IMR-90 (cell line): ENCODE measurements around the gene GJA5. TPM values are rescaled to one million over a fixed set of nuclear protein-coding genes. Genes with fewer than 3 reads are reported as not detected.

Source experiments
- ATAC-seq: fragments of 200-7000 bp; cut with Tn5 transposase; 2 replicates; pipeline ENCODE4 v1.9.1; 2020; ENCODE audit warnings: low read depth, mild to moderate bottlenecking, moderate library complexity
- BruUV-seq: library from RNA; stranded (reverse); fragments of 400-500 nt; replicated peaks from 2 replicates; lab custom pipeline; 2021; lab: Mats Ljungman, UMichigan
- CTCF ChIA-PET: fragments of 300-600 bp; formaldehyde crosslinking; extraction: SDS; loops from one replicate; lab custom pipeline; 2021; ENCODE audit warnings: antibody characterized with exemption; lab: Yijun Ruan, JAX
- POLR2A ChIA-PET: fragments of 300-600 bp; sonication (Branson Sonifier 250); formaldehyde crosslinking; loops from one replicate; lab custom pipeline; 2022; ENCODE audit warnings: antibody characterized with exemption; ENCODE audit not compliant: unreplicated experiment; lab: Charles Lee
- DNase-seq: peaks from one replicate; pipeline ENCODE4 v3.0.0; 2013
- H2AFZ ChIP-seq: replicated peaks from 2 replicates; pipeline ENCODE3; 2013; ENCODE audit warnings: low read length, mild to moderate bottlenecking; ENCODE audit not compliant: poor library complexity
- H2AK5ac ChIP-seq: 2 replicates; pipeline ENCODE4 v1.6.1; 2013; ENCODE audit warnings: low read depth, low read length, inconsistent platforms
- H2AK9ac ChIP-seq: replicated peaks from 2 replicates; pipeline ENCODE3; 2013; ENCODE audit warnings: mild to moderate bottlenecking, low read depth, low read length, moderate library complexity; ENCODE audit not compliant: poor library complexity
- H2BK120ac ChIP-seq: 2 replicates; pipeline ENCODE4 v1.6.1; 2013; ENCODE audit warnings: low read depth, low read length, inconsistent platforms
- H2BK15ac ChIP-seq: 3 replicates; pipeline ENCODE4 v1.6.1; 2013; ENCODE audit warnings: low read depth, low read length, inconsistent platforms
- H2BK20ac ChIP-seq: 2 replicates; pipeline ENCODE4 v1.6.1; 2013; ENCODE audit warnings: low read depth, mild to moderate bottlenecking, inconsistent platforms, low read length, moderate library complexity
- H2BK5ac ChIP-seq: 2 replicates; pipeline ENCODE4 v1.6.1; 2013; ENCODE audit warnings: mild to moderate bottlenecking, low read depth, low read length, inconsistent platforms; ENCODE audit not compliant: poor library complexity, severe bottlenecking
- H3K14ac ChIP-seq: replicated peaks from 2 replicates; pipeline ENCODE4 v1.6.1; 2013; ENCODE audit warnings: low read depth, low read length, inconsistent platforms
- H3K18ac ChIP-seq: 2 replicates; pipeline ENCODE4 v1.6.1; 2013; ENCODE audit warnings: low read depth, low read length, control low read depth
- H3K23ac ChIP-seq: 2 replicates; pipeline ENCODE4 v1.6.1; 2013; ENCODE audit warnings: low read depth, low read length, inconsistent platforms
- H3K27ac ChIP-seq: 2 replicates; pipeline ENCODE4 v1.5.1; 2013; ENCODE audit warnings: mild to moderate bottlenecking, control low read depth, low read length; ENCODE audit not compliant: insufficient read depth
- H3K27me3 ChIP-seq: 2 replicates; pipeline ENCODE4 v1.6.1; 2013; ENCODE audit warnings: low read length; ENCODE audit not compliant: control insufficient read depth, insufficient read depth
- H3K36me3 ChIP-seq: 2 replicates; pipeline ENCODE4 v1.6.1; 2013; ENCODE audit warnings: low read length, mixed read lengths; ENCODE audit not compliant: control insufficient read depth, insufficient read depth
- H3K4ac ChIP-seq: 2 replicates; pipeline ENCODE4 v1.6.1; 2013; ENCODE audit warnings: low read depth, low read length, inconsistent platforms
- H3K4me1 ChIP-seq: 2 replicates; pipeline ENCODE4 v1.6.1; 2013; ENCODE audit warnings: low read length, mixed read lengths; ENCODE audit not compliant: control insufficient read depth, insufficient read depth
- H3K4me2 ChIP-seq: 2 replicates; pipeline ENCODE4 v1.6.1; 2013; ENCODE audit warnings: low read depth, mild to moderate bottlenecking, control low read depth, low read length, moderate library complexity
- H3K4me3 ChIP-seq: 2 replicates; pipeline ENCODE4 v1.5.1; 2013; ENCODE audit warnings: low read depth, mild to moderate bottlenecking, control low read depth, low read length, moderate library complexity; ENCODE audit not compliant: insufficient read depth
- H3K56ac ChIP-seq: 2 replicates; pipeline ENCODE4 v1.6.1; 2013; ENCODE audit warnings: low read length, inconsistent platforms; ENCODE audit not compliant: insufficient read depth; ENCODE audit errors: extremely low read depth
- H3K79me1 ChIP-seq, 2 experiments: 2 replicates each; pipeline ENCODE4 v1.6.1; 2013; ENCODE audit warnings: low read length in 2 of 2, inconsistent platforms in 1 of 2, low read depth in 1 of 2
- H3K9ac ChIP-seq: 2 replicates; pipeline ENCODE4 v1.6.1; 2013; ENCODE audit warnings: low read depth, low read length, control low read depth
- H3K9me1 ChIP-seq: 2 replicates; pipeline ENCODE4 v1.6.1; 2013; ENCODE audit warnings: low read length, inconsistent platforms; ENCODE audit not compliant: insufficient read depth
- H3K9me3 ChIP-seq: 2 replicates; pipeline ENCODE4 v1.6.1; 2013; ENCODE audit warnings: low read length; ENCODE audit not compliant: control insufficient read depth, insufficient read depth
- H4K20me1 ChIP-seq: 2 replicates; pipeline ENCODE4 v1.6.1; 2013; ENCODE audit warnings: low read length, inconsistent platforms; ENCODE audit not compliant: insufficient read depth
- H4K5ac ChIP-seq: 2 replicates; pipeline ENCODE4 v1.6.1; 2013; ENCODE audit warnings: mild to moderate bottlenecking, low read depth, low read length, control low read depth
- H4K8ac ChIP-seq, 2 experiments: 2 replicates each; pipeline ENCODE4 v1.6.1; 2013; ENCODE audit warnings: low read depth in 2 of 2, low read length in 2 of 2, control low read depth in 1 of 2, inconsistent platforms in 1 of 2
- H4K91ac ChIP-seq: 2 replicates; pipeline ENCODE4 v1.6.1; 2013; ENCODE audit warnings: low read depth, low read length, inconsistent platforms; ENCODE audit not compliant: insufficient read depth
- CEBPB ChIP-seq: IDR thresholded peaks from 2 replicates; pipeline ENCODE4 v1.6.1; 2012; ENCODE audit warnings: low read depth, low read length, improper control_type of control experiment
- FOS ChIP-seq: fragments of 150-350 bp; IDR thresholded peaks from 2 replicates; pipeline ENCODE4 v1.6.1; 2016; ENCODE audit warnings: low read depth, low read length
- MAFK ChIP-seq: IDR thresholded peaks from 2 replicates; pipeline ENCODE4 v1.6.1; 2012; ENCODE audit warnings: low read depth, low read length, improper control_type of control experiment
- MAZ ChIP-seq: IDR thresholded peaks from 2 replicates; pipeline ENCODE4 v1.6.1; 2012; ENCODE audit warnings: low read depth, mild to moderate bottlenecking, low read length, improper control_type of control experiment, moderate library complexity, borderline replicate concordance
- NFE2L2 ChIP-seq: fragments of 150-350 bp; IDR thresholded peaks from 2 replicates; pipeline ENCODE4 v1.6.1; 2016; ENCODE audit warnings: low read depth, mild to moderate bottlenecking, low read length
- RAD21 ChIP-seq: IDR thresholded peaks from 2 replicates; pipeline ENCODE4 v1.6.1; 2012; ENCODE audit warnings: low read length, improper control_type of control experiment
- RCOR1 ChIP-seq: IDR thresholded peaks from 2 replicates; pipeline ENCODE4 v1.6.1; 2012; ENCODE audit warnings: mild to moderate bottlenecking, low read length, improper control_type of control experiment; ENCODE audit not compliant: insufficient replicate concordance
- RFX5 ChIP-seq: IDR thresholded peaks from 2 replicates; pipeline ENCODE4 v1.8.0; 2012; ENCODE audit warnings: low read depth, mild to moderate bottlenecking, low read length, moderate library complexity
- USF2 ChIP-seq: fragments of 150-350 bp; IDR thresholded peaks from 2 replicates; pipeline ENCODE4 v1.6.1; 2017; ENCODE audit warnings: mild to moderate bottlenecking, antibody characterized with exemption, low read length, low read depth
- WGBS, 2 experiments: methylation state at CpG; one replicate each; pipeline versions ENCODE4 v1.1.5 to v1.1.7; 2013; ENCODE audit warnings: missing lambda C conversion rate in 2 of 2; ENCODE audit not compliant: insufficient read length in 1 of 2; ENCODE audit errors: extremely low coverage in 2 of 2; 5-methylcytosine and 5-hydroxymethylcytosine counted together
- dilution Hi-C: fragments of 300-500 bp; cut with HindIII; formaldehyde crosslinking; loops from one replicate; pipeline ENCODE4 v1.14.3; 2018; ENCODE audit warnings: low sequenced_read_pairs; ENCODE audit not compliant: unreplicated experiment
- in situ Hi-C: fragments of 300-500 bp; cut with MboI; formaldehyde crosslinking; loops from 3 replicates; pipeline ENCODE4 v1.14.3; 2019; ENCODE audit warnings: low sequenced_read_pairs, inconsistent platforms, mixed read lengths
- intact Hi-C: fragments of 100-400 bp; cut with micrococcal nuclease; formaldehyde crosslinking; loops from 2 replicates; pipeline ENCODE4 v1.10.0; 2022
- polyA plus RNA-seq, 3 experiments: library from polyadenylated mRNA; depleted of rRNA; stranded (reverse); fragments of >200 nt; gene quantifications; 2 replicates each; pipeline ENCODE4 v1.2.3, GENCODE V29; 2012; ENCODE audit warnings: low replicate concordance in 1 of 3
- total RNA-seq: library from RNA; depleted of rRNA; stranded (reverse); fragments of >200 nt; gene quantifications from 2 replicates; pipeline ENCODE4 v1.2.3, GENCODE V29; 2012

Gene GJA5
- total and polyA plus RNA-seq, 2 of the 4 experiments (the other 2 are of a cell fraction), result not detected

- no peak overlapping the region for H2AFZ ChIP-seq
- H4K8ac ChIP-seq, result no peak overlapping the region
- H4K5ac ChIP-seq, result no peak overlapping the region
- WGBS, 2 experiments, result no CpG with 5 or more reads among the region's 2 CpGs
- BruUV-seq, result no TSS peak
- H3K9me1 ChIP-seq, result no peaks in the 10 kb centered on the region
- no peak overlapping the region for H2BK15ac ChIP-seq
- no peak overlapping the region for H2AK5ac ChIP-seq
- in situ Hi-C loops, result no loop called here
- H2BK120ac ChIP-seq, result no peak overlapping the region
- H3K36me3 ChIP-seq, result no peaks in the 10 kb centered on the region
- no peak overlapping the region for H3K4ac ChIP-seq
- no peaks in the 10 kb centered on the region for H3K27me3 ChIP-seq
- no peak overlapping the region for H3K56ac ChIP-seq
- no peaks in the 10 kb centered on the region for H3K4me1 ChIP-seq
- H3K9ac ChIP-seq, result no peak overlapping the region
- TF ChIP-seq MAZ (no peak), MAFK (no peak), CEBPB (no peak), FOS (no peak), RCOR1 (no peak), USF2 (no peak), RFX5 (no peak), NFE2L2 (no peak), RAD21 (no peak)
- H3K4me2 ChIP-seq, result no peak overlapping the region
- intact Hi-C loops, result no loop called here
- H3K18ac ChIP-seq, result no peak overlapping the region
- no peak overlapping the region for H2AK9ac ChIP-seq
- H2BK5ac ChIP-seq, result no peak overlapping the region
- H2BK20ac ChIP-seq, result no peak overlapping the region
- H3K4me3 ChIP-seq, result no peak overlapping the region
- no peak overlapping the region for H3K23ac ChIP-seq
- no peak overlapping the region for H3K27ac ChIP-seq
- DNase-seq (no peak), ATAC-seq (no peak)
- ChIA-PET POLR2A (no interaction called here), CTCF (no interaction called here)
- no peaks in the 10 kb centered on the region for H4K20me1 ChIP-seq
- H3K79me1 ChIP-seq, result no peaks in the 10 kb centered on the region
- no peaks in the 10 kb centered on the region for H3K9me3 ChIP-seq
- dilution Hi-C loops, result no loop called here
- H3K14ac ChIP-seq, result no peak overlapping the region
- no peak overlapping the region for H4K91ac ChIP-seq
These were observed 31.1 kb downstream of the GJA5 start for GRCh38 chr1:147729315-147729714.
